KMS-11 (cell line): ENCODE results near the gene TOX2.

Source experiments
- H2AFZ ChIP-seq: fragments of 200-600 bp; sonication (generic); 2 replicates; pipeline ENCODE4 v1.6.1; 2016; ENCODE audit warnings: antibody characterized with exemption, mixed run types, low read depth
- H3K27ac ChIP-seq: fragments of 200-600 bp; sonication (generic); 2 replicates; pipeline ENCODE4 v1.6.1; 2016; ENCODE audit warnings: mild to moderate bottlenecking, mixed run types
- H3K27me3 ChIP-seq: fragments of 200-600 bp; sonication (generic); 2 replicates; pipeline ENCODE4 v1.6.1; 2017; ENCODE audit warnings: mild to moderate bottlenecking, low read depth, mixed run types, moderate library complexity; ENCODE audit not compliant: insufficient read depth
- H3K36me3 ChIP-seq: fragments of 200-600 bp; sonication (generic); 2 replicates; pipeline ENCODE4 v1.6.1; 2017; ENCODE audit warnings: mild to moderate bottlenecking, mixed run types; ENCODE audit not compliant: insufficient read depth
- H3K4me1 ChIP-seq: fragments of 200-600 bp; sonication (generic); 2 replicates; pipeline ENCODE4 v1.6.1; 2016; ENCODE audit warnings: mild to moderate bottlenecking, low read depth, mixed run types; ENCODE audit not compliant: poor library complexity, severe bottlenecking
- H3K4me2 ChIP-seq: fragments of 200-600 bp; sonication (generic); 2 replicates; pipeline ENCODE4 v1.7.0; 2016; ENCODE audit warnings: mild to moderate bottlenecking, mixed run types
- H3K4me3 ChIP-seq: fragments of 200-600 bp; sonication (generic); IDR thresholded peaks from 2 replicates; pipeline ENCODE4 v1.6.1; 2017; ENCODE audit warnings: low read depth, low read length, mixed read lengths; ENCODE audit not compliant: insufficient read depth
- H3K79me2 ChIP-seq: fragments of 200-600 bp; sonication (generic); 2 replicates; pipeline ENCODE4 v1.6.1; 2016; ENCODE audit warnings: low read depth, mixed run types; ENCODE audit not compliant: insufficient read depth
- H3K9ac ChIP-seq: fragments of 200-600 bp; sonication (generic); 2 replicates; pipeline ENCODE4 v1.6.1; 2016; ENCODE audit warnings: mild to moderate bottlenecking, mixed run types
- H4K20me1 ChIP-seq: fragments of 200-600 bp; sonication (generic); 2 replicates; pipeline ENCODE4 v1.6.1; 2016; ENCODE audit warnings: mild to moderate bottlenecking, mixed run types; ENCODE audit not compliant: insufficient read depth
- TF ChIP-seq, protein P1 (sequence below): fragments of 200-600 bp; sonication (generic); conservative IDR thresholded peaks from 2 replicates; pipeline ENCODE4 v1.6.1; 2017; ENCODE audit warnings: low read depth, mild to moderate bottlenecking, antibody characterized with exemption, low read length, moderate library complexity, mixed read lengths

TOX2 gene

DNA sequence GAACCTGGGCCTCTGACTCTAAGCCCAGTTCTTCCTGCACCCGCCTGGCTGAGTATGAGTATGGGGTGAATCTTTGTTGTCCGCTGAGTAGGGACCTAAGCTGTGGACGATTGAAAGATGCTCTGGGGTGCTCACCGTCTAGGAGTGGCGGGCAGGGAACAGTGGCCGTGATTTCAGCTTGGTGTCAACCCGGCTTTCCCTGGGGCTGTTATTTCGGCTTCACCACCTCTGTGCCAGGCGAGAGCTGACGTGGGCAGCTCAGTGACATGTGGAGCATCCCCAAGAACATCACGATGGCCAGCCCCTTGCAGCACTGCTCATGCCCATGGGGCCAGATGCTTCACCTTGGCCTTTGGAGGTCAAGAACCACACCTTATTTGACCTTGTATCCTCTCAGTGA lies 102.6 kb downstream of the TOX2 start:
- H3K4me2 ChIP-seq, result peak overlapping the region; percentile 22; the same call in 1 of the 2 replicates
- no peak overlapping the region for H3K9ac ChIP-seq
- no peak overlapping the region for H3K27ac ChIP-seq
- no peaks in the 10 kb centered on the region for H3K27me3 ChIP-seq
- no peak overlapping the region for H2AFZ ChIP-seq
- peaks cover 28% of the 10 kb centered on the region for H3K4me1 ChIP-seq
- H4K20me1 ChIP-seq, result no peaks in the 10 kb centered on the region
- no peak overlapping the region for H3K4me3 ChIP-seq
- TF ChIP-seq, protein P1, sequence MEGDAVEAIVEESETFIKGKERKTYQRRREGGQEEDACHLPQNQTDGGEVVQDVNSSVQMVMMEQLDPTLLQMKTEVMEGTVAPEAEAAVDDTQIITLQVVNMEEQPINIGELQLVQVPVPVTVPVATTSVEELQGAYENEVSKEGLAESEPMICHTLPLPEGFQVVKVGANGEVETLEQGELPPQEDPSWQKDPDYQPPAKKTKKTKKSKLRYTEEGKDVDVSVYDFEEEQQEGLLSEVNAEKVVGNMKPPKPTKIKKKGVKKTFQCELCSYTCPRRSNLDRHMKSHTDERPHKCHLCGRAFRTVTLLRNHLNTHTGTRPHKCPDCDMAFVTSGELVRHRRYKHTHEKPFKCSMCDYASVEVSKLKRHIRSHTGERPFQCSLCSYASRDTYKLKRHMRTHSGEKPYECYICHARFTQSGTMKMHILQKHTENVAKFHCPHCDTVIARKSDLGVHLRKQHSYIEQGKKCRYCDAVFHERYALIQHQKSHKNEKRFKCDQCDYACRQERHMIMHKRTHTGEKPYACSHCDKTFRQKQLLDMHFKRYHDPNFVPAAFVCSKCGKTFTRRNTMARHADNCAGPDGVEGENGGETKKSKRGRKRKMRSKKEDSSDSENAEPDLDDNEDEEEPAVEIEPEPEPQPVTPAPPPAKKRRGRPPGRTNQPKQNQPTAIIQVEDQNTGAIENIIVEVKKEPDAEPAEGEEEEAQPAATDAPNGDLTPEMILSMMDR, result no peak
- H3K36me3 ChIP-seq, result no peaks in the 10 kb centered on the region
- no peaks in the 10 kb centered on the region for H3K79me2 ChIP-seq

DNA sequence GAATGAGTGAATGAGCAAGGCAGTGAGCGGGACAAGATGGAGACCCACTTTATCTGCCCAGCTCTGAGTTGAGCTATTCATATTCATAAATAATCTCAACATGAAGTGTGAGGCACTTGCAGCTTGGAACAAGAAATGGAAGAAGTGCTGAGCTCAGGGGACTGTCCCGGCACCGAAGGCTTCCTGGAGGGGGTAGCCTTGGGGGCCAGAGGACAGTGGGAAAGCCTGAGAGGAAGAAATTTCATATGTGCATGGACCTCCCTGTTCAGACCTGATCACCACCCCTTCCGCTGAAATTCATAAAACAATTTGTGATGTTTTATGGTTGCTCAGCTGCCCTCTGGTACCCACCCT lies 103.2 kb downstream of the TOX2 start:
- peak overlapping the region; percentile 9; the same call in 1 of the 2 replicates for H3K27ac ChIP-seq
- no peak overlapping the region for H3K4me3 ChIP-seq
- TF ChIP-seq, protein P1, result no peak
- no peaks in the 10 kb centered on the region for H3K36me3 ChIP-seq
- H3K27me3 ChIP-seq, result no peaks in the 10 kb centered on the region
- H3K4me2 ChIP-seq, result peak overlapping the region; percentile 22; the same call in 1 of the 2 replicates
- H4K20me1 ChIP-seq, result no peaks in the 10 kb centered on the region
- H3K9ac ChIP-seq, result no peak overlapping the region
- no peaks in the 10 kb centered on the region for H3K79me2 ChIP-seq
- no peak overlapping the region for H2AFZ ChIP-seq
- peaks cover 28% of the 10 kb centered on the region for H3K4me1 ChIP-seq

DNA sequence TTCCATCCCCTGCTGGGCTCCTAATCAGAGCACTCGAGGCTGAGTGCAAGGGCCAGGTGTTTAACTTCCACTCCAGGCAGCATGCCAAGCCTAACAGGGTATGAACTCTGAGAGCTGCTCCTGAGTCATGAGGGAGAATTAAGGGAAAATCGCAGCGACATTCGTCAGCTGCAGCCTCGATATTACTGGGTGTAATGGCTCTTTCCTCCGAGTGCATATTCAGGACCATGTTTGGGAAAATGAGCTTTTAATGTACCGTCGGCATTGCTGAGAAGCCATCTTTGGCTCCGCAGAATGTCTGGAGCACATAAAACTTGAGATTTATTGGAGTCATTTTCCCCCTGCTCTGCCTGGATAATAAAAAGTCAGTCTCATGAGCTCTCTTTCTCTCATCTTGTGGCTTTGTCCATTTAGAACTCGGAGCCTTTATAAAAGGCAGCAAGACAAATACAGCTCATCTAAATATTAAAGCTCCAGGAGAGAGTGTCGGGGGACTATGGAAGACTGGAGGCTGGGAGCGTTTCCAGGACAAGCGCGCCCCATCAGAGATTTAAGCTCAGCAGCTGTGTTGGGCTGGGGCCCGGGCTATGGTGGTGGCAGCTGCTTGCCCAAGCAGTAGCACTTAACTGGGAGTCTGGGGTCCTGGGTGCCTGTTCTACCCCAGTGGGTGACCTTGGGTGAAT lies 103.7 kb downstream of the TOX2 start:
- H2AFZ ChIP-seq, result no peak overlapping the region
- no peaks in the 10 kb centered on the region for H4K20me1 ChIP-seq
- 0 out of 2 replicates have a peak overlapping the region, but pooled peaks have one; percentile 9 for H3K27ac ChIP-seq
- no peaks in the 10 kb centered on the region for H3K79me2 ChIP-seq
- H3K9ac ChIP-seq, result no peak overlapping the region
- H3K4me1 ChIP-seq, result peaks cover 28% of the 10 kb centered on the region
- TF ChIP-seq, protein P1, result no peak
- peak overlapping the region; percentile 22; the same call in 1 of the 2 replicates for H3K4me2 ChIP-seq
- no peaks in the 10 kb centered on the region for H3K27me3 ChIP-seq
- H3K4me3 ChIP-seq, result no peak overlapping the region
- no peaks in the 10 kb centered on the region for H3K36me3 ChIP-seq

DNA sequence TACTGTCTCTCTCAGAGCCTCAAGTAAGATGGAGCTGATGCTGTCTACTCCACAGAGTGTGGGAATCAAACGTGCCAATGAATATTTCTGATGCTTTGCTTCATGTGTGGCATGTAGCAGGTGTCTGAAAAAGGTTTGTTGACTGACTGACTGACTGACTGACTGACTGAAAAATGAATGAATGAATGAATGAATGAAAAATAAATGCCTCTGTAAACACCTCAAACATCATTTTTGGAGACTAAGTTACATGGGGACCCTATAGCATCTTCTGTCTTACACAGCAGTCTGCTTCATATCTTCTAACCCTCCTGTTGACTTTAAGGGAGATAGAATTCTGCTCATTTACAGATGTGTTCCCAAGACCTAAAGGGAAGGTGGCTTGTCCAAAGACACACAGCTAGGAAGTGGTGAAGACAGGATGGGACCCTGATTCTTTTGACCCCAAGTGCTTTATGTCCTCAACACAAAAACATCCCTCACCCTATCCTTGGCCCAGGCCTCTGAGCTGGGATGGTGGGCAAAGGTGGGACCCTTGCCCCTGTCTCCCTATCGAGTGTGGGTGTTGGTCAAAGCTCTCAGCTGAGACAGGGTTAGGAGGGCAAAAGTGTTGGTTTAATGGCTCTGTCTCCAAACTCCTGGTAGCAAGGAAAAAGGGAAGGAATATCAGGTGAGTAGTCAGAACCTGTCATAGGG lies 104.4 kb downstream of the TOX2 start:
- no peak overlapping the region for H3K4me2 ChIP-seq
- no peak overlapping the region for H3K4me3 ChIP-seq
- no peaks in the 10 kb centered on the region for H3K27me3 ChIP-seq
- H3K9ac ChIP-seq, result no peak overlapping the region
- H3K36me3 ChIP-seq, result no peaks in the 10 kb centered on the region
- peaks cover 28% of the 10 kb centered on the region for H3K4me1 ChIP-seq
- no peaks in the 10 kb centered on the region for H4K20me1 ChIP-seq
- no peak overlapping the region for H3K27ac ChIP-seq
- TF ChIP-seq, protein P1, result no peak
- no peaks in the 10 kb centered on the region for H3K79me2 ChIP-seq
- no peak overlapping the region for H2AFZ ChIP-seq
